SK-N-SH treated with all-trans-retinoic acid at 6 μM for 48 hours (cell line): ENCODE results near the gene PTPRN2.

Experiments
- ATAC-seq: fragments of 200-7000 bp; cut with Tn5 transposase; 3 replicates; pipeline ENCODE4 v1.9.1; 2020; ENCODE audit warnings: mild to moderate bottlenecking, moderate library complexity
- ARNTL ChIP-seq: fragments of 450-650 bp; formaldehyde crosslinking; IDR thresholded peaks from 2 replicates; pipeline ENCODE4 v1.5.0; 2020; ENCODE audit warnings: low read depth, mild to moderate bottlenecking, moderate library complexity, borderline replicate concordance
- BACH2 ChIP-seq: fragments of 250-450 bp; sonication (Bioruptor Pico); IDR thresholded peaks from 2 replicates; pipeline ENCODE4 v1.9.0; 2021; ENCODE audit warnings: mild to moderate bottlenecking, borderline replicate concordance
- CREB5 ChIP-seq: fragments of 250-450 bp; sonication (Bioruptor Pico); IDR thresholded peaks from 2 replicates; pipeline ENCODE4 v1.5.1; 2020; ENCODE audit warnings: low read depth, mild to moderate bottlenecking, moderate library complexity
- CSDC2 ChIP-seq: fragments of 250-450 bp; sonication (Bioruptor Pico); IDR thresholded peaks from 2 replicates; pipeline ENCODE4 v1.5.0; 2020; ENCODE audit warnings: mild to moderate bottlenecking, moderate library complexity
- CSRNP3 ChIP-seq: fragments of 250-450 bp; sonication (Bioruptor Pico); IDR thresholded peaks from 2 replicates; pipeline ENCODE4 v1.5.1; 2021; ENCODE audit warnings: mild to moderate bottlenecking, moderate library complexity
- ESRRG ChIP-seq: fragments of 250-450 bp; sonication (Bioruptor Pico); IDR thresholded peaks from 2 replicates; pipeline ENCODE4 v1.6.1; 2021; ENCODE audit warnings: mild to moderate bottlenecking
- GLIS3 ChIP-seq: fragments of 250-450 bp; sonication (Bioruptor Pico); IDR thresholded peaks from 2 replicates; pipeline ENCODE4 v1.5.0; 2020; ENCODE audit warnings: mild to moderate bottlenecking, moderate library complexity
- ISL1 ChIP-seq: fragments of 250-450 bp; sonication (Bioruptor Pico); IDR thresholded peaks from 2 replicates; pipeline ENCODE4 v2.1.2; 2022; ENCODE audit warnings: mild to moderate bottlenecking, moderate library complexity
- PATZ1 ChIP-seq: fragments of 250-450 bp; sonication (Bioruptor Pico); IDR thresholded peaks from 2 replicates; pipeline ENCODE4 v1.8.0; 2020; ENCODE audit warnings: mild to moderate bottlenecking, moderate library complexity, borderline replicate concordance
- POU6F1 ChIP-seq: fragments of 250-450 bp; sonication (Bioruptor Pico); IDR thresholded peaks from 2 replicates; pipeline ENCODE4 v1.8.0; 2021; ENCODE audit warnings: low read depth, mild to moderate bottlenecking, moderate library complexity, borderline replicate concordance
- PPARA ChIP-seq: fragments of 250-450 bp; sonication (Bioruptor Pico); IDR thresholded peaks from 2 replicates; pipeline ENCODE4 v1.5.0; 2020; ENCODE audit warnings: mild to moderate bottlenecking, borderline replicate concordance
- RARB ChIP-seq: fragments of 250-450 bp; sonication (Bioruptor Pico); IDR thresholded peaks from 2 replicates; pipeline ENCODE4 v1.8.0; 2021; ENCODE audit warnings: mild to moderate bottlenecking, moderate library complexity
- TCF4 ChIP-seq: fragments of 250-450 bp; sonication (Bioruptor Pico); IDR thresholded peaks from 2 replicates; pipeline ENCODE4 v1.8.0; 2021; ENCODE audit warnings: mild to moderate bottlenecking, moderate library complexity, borderline replicate concordance
- TOX ChIP-seq: fragments of 250-450 bp; sonication (Bioruptor Pico); IDR thresholded peaks from 2 replicates; pipeline ENCODE4 v1.8.0; 2021; ENCODE audit warnings: mild to moderate bottlenecking, moderate library complexity, borderline replicate concordance
- TSHZ2 ChIP-seq: fragments of 250-450 bp; sonication (Bioruptor Pico); IDR thresholded peaks from 2 replicates; pipeline ENCODE4 v1.5.0; 2020; ENCODE audit warnings: mild to moderate bottlenecking, moderate library complexity
- ZC3H10 ChIP-seq: fragments of 250-450 bp; sonication (Bioruptor Pico); IDR thresholded peaks from 2 replicates; pipeline ENCODE4 v1.5.1; 2021; ENCODE audit warnings: mild to moderate bottlenecking, moderate library complexity
- ZFP3 ChIP-seq: fragments of 250-450 bp; sonication (Bioruptor Pico); IDR thresholded peaks from 2 replicates; pipeline ENCODE4 v1.5.0; 2020; ENCODE audit warnings: mild to moderate bottlenecking, moderate library complexity
- ZFP30 ChIP-seq: fragments of 450-650 bp; formaldehyde crosslinking; IDR thresholded peaks from 2 replicates; pipeline ENCODE4 v1.5.0; 2022; ENCODE audit warnings: mild to moderate bottlenecking, moderate library complexity
- ZNF565 ChIP-seq: fragments of 450-650 bp; formaldehyde crosslinking; conservative IDR thresholded peaks from 2 replicates; pipeline ENCODE4 v1.5.0; 2020; ENCODE audit warnings: low read depth, mild to moderate bottlenecking, moderate library complexity
- ZNF70 ChIP-seq: fragments of 450-650 bp; formaldehyde crosslinking; IDR thresholded peaks from 2 replicates; pipeline ENCODE4 v1.5.0; 2020; ENCODE audit warnings: mild to moderate bottlenecking, moderate library complexity
- ZNF8 ChIP-seq: fragments of 450-650 bp; formaldehyde crosslinking; IDR thresholded peaks from 2 replicates; pipeline ENCODE4 v1.5.0; 2020; ENCODE audit warnings: mild to moderate bottlenecking, moderate library complexity

The PTPRN2 gene

GRCh38 chr7:157606140-157606539 is 981.5 kb downstream of the PTPRN2 start (continued):
- no peak for TF ChIP-seq CREB5 (CRISPR knock-in tag)
- TF ChIP-seq ARNTL (CRISPR knock-in tag), result no peak

- no peak for ATAC-seq
- TF ChIP-seq RARB (CRISPR knock-in tag) (no peak), TSHZ2 (CRISPR knock-in tag) (no peak), PATZ1 (CRISPR knock-in tag) (no peak), ZNF70 (no peak), TCF4 (CRISPR knock-in tag) (no peak), ZFP3 (CRISPR knock-in tag) (no peak), ZNF565 (CRISPR knock-in tag) (no peak), TOX (no peak), PPARA (CRISPR knock-in tag) (no peak), CSDC2 (CRISPR knock-in tag) (no peak), ISL1 (CRISPR knock-in tag) (no peak), ZNF8 (CRISPR knock-in tag) (no peak), CREB5 (CRISPR knock-in tag) (no peak), GLIS3 (CRISPR knock-in tag) (no peak), ZC3H10 (CRISPR knock-in tag) (no peak), ESRRG (CRISPR knock-in tag) (no peak), CSRNP3 (no peak), ZFP30 (CRISPR knock-in tag) (no peak), BACH2 (no peak), POU6F1 (CRISPR knock-in tag) (no peak)
Measured at GRCh38 chr7:157605638-157606037, 982.0 kb downstream of the PTPRN2 start.
